Hippocampal formation (tissue), 2 donors: ENCODE data around the gene ADGRD1.

Experiments
- DNase-seq, 2 donors: peaks; one replicate each; lab custom pipeline; 2025; lab: John Stamatoyannopoulos, UW

ADGRD1 gene

DNA sequence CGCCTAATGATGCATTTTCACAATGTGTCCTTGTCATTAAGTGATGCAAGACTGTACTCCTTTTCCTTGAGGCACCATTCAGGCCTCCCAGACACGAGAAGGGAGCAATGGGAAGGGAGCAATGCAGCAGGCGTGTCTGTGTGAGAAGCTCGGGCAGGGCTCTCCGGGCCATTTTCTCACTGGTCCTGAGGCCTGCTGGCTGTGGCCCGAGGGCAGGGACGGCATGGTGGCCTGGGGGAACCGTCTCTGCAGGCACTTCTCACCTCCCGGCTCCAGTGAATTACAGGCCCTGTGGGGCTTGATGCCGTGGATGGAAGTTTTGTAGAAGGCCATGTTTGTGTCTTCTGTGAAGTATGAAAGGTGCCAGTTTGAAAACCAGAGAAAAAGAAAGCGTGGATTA is 71.0 kb downstream of the ADGRD1 start:
- no peak for DNase-seq

DNA sequence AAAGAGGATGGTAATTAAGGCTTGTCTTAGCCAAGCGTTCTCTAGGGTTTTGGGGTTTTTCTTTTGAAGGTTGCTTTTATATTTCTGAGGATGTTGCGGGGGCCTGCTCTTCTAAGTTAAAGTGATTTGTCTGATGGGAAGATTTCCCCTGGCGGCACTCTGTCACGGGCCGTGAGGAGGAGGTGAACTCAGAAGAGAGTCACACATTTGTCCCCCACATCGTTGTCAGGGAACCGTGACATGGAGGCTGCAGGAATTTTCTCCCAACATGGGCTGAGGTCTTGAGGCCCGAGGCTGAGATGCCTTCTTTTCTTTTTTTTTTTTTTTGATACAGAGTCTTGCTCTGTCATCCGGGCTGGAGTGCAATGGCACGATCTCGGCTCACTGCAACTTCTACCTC is 71.5 kb downstream of the ADGRD1 start:
- DNase-seq = no peak

DNA sequence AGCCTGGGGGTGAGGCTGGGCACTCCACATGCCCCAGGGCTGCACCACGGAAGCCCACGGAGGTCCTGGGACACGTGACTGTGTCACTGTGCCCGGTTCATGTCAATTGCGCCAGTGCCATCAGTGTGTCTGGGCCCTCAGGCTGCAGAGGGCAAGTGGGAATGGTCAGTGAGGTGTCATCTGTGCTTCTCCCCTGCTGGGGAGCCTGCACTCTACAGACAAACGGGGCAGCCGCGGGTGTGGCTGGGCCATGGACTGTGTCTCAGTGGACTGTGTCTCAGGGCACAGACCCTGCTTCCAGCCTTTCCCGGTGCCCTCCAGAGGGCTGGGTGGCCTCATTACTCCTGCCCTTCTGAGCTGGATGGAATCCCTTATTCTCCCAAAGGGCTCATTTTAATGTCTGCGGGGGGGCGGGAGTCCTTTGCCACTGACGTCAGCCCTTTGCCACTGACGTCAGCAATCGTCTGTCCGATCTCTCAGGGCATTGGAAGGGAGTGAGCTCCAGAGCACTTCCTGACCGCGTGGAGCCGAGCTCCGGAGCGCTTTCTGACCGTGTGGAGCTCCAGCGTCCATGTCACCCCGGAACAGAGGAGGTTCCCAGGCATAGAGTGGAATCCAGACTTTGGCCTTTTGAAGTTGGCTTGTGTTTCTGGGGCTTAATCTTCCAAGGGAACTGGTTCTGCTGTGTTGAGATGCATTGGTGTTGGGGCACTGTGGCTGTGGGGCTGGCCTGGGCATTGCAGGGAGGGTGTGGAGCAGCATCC is 72.4 kb downstream of the ADGRD1 start:
- no peak for DNase-seq

DNA sequence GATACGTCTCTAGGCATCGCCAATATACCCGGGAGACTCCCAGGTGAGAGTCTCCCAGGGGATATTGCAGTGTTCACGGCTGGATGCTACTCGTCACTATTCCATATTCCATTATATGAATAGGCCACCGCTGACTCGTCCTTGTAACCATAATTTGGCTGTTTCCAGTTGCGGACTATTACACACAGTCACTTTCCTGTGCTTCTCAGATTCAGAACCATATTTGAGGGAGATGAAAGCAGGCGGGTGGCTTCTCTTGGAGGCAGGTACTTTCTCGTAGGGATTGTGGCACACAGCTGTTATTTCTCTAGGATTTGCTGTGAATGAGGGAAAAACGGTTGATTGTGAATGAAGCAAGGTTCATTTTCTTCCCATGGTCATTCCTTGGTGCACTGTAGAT is 73.0 kb downstream of the ADGRD1 start:
- no peak for DNase-seq

DNA sequence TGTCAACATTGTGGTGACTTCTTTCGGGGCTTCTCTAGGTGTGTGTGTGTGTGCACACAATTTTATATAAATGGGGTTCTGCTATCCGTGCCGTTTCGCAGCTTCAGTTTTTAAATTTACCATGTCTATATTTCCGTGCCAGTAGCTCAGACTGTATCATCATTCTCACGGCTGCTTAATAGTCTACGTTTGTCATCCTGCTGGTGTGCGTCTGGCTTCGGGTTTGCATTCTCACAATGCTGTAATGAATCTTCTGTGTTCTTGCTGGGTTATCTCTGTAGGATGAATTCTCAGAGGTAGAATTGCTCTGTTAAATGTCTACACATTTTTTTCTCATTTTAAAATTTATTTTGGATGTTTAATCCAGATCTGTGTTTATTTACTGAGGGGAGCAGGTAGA is 73.6 kb downstream of the ADGRD1 start:
- no peak for DNase-seq

DNA sequence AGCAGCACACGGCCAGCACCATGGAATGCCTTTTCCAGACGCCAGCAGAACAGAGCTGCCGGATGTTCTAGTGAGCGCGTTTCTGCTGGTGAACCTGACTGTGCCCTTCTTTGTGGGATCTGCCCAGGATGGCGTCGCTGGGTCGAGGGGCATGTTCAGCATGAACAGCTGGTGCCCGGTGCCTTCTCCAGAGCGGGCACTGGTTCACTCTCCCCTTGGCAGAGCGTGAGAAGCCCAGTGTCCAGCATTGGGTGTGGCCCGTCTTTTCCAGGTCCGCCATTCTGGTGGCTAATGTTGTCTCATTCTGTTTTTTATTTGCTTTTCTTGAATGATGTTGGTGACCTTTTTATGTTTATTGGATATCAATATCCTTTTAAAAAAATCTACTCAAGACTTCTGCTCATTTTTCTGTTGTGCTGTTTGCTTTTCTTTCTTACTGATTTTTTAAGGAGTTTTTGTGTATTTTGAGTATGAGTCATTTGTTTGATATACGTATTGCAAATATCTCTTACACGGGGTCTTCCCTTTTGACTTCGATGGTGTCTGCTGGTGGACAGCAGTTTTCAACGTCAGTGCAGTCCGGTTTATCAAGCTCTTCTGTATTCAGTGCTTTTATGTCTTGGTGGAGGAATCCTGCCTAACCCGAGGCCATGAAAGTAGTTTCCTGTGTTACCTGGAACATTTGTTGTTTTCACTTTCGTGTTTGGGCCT is 74.3 kb downstream of the ADGRD1 start:
- no peak for DNase-seq

DNA sequence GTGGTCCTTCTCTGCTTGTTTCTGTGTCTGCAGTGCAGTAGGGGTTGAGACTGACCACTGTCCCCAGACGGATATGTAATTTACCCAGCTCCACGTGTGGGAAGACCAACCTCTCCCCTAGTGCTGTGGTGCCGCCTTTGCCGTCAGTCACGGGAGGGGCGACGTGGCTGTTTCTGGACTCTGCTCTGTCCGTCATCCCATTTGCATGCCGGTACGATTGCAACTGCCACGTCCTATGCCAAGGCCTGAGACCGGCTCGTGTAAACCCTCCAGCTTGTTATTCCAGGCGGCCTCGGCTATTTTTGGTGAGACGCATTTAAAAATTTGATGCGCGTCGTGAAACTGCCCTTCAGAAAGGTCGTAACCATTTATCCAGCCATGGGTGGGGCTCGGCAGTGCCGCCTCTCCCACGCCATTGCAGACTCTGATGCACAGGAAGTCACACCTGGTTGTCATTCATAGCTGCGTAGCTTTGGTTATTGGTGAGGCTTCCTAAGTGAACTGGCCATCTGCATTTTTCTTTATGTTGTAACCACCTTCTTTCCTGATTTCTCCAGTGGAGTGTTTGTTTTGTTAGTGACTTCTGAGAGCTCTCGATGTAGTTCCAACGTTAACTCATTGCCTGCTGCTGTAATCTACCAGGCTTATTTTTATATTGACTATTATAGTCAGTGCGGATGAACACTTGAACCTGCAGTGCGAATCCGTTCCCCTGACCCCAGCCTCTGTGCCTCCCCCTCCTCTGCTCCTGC is 75.1 kb downstream of the ADGRD1 start:
- DNase-seq = no peak

DNA sequence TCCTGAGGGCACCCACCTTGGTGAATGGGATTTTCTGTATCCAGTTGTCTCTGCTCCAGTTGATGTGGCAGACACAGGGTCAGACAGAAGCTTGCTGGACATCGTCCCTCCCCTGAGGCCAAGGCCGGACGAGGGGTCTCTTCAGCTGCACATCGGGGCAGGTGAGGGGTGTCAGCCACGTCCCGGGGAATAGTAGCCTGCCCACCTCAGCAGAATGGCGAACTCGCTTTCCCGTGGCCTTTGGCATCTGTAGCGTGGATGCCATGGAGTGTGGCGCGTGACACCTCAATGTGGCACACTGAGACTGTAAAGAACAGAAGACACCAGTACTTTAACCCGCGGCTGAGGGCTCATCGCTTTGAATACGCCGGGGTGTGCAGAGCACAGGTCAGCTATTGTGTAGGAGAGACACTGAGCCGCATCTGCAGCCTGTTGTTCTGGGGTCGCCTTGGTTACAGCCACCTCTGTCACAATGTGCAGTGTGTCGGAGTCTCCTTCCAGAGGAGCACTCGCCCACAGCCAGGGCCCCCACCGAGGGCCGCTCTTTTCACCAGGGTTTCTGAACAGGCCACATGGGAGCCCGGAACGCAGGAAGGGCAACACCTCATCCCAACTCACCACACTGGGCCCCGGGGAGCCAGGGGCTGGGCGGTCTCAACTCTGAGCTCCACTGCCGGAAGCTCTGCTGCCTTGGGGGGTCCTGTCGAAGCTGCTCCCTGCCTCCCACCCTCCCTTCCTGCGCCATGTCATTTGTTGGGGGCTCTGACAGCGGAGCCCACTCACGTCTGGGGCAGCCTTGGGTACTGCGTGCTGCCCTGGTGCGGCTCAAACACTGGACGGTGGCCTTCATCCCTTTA is 77.0 kb downstream of the ADGRD1 start:
- no peak for DNase-seq

DNA sequence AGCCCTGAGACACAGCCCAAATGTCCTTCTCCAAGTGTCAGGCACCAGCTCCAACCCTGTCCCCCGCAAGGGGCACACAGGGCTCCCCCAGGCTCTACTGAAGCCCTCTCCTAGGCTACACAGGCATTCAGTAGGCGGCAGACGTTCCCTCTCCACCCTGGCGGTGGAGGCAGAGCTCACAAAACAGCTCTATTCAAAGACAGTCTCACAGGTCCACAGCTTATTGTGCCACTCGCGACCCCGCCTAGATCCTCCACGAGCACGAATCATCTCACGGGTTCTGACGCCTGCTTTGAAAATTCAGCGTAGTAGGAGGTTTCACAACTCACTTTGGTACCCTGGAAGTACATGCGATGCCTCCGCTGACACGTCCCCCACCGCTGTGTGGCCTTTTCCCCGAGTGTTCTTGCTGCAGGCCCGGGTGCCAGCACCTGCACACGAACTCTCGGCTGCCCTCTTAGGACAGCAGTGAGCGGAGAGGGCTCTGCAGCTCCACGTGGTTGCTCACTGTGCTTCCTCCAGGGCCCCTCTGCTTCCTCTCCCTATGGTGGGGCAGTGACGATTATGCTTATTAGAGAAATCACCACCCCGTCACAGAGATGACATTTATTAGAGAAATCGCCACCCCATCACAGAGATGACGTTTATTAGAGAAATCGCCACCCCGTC is 78.5 kb downstream of the ADGRD1 start:
- no peak for DNase-seq

DNA sequence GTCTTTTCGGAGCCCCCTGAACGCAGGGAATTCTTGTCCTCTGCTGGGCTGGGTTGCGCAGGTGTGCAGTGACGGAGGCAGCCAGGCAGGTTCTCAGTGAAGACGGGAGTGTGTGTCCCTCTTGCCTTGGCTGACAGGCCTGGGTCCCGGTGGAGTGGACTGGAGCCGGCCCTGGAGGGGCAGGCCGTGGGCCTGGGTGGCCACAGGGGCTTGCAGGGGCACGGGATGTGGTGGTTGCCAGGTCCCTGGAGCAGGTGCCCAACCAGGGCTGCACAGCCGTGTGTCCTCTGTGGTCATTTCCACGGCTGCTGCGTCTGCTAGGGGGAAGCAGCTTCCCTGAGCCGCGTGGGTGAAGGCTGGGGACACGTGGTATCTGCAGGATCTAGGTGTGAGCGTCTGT is 79.8 kb downstream of the ADGRD1 start:
- no peak for DNase-seq

DNA sequence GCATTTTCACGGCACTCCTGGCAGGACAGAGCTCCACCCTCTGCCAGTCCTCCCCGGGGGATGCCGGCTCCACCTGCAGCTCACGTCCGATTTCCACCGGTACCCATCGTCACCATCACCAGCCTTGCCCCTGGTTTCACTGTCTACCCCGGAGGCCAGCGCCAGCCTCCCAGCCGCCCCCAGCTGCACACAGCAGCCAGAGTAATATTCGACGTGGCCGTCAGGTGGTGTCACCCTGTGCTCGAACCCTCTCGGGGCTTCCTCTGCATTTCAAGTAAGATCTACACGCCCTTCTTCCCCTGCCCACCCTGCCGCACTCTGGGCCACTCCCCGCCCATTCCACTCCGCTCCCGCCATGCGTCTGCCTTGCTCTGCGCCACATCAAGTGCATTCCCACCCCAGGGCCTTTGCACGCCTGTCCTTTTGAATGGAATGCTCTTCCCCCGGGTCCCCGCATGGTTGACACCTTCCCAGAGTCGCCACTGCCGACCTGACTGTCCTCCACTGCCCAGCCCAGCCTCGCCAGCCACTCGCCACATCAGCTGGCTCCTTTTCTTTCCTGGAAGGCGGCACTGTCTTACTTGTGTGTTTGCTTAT is 80.3 kb downstream of the ADGRD1 start:
- no peak for DNase-seq

DNA sequence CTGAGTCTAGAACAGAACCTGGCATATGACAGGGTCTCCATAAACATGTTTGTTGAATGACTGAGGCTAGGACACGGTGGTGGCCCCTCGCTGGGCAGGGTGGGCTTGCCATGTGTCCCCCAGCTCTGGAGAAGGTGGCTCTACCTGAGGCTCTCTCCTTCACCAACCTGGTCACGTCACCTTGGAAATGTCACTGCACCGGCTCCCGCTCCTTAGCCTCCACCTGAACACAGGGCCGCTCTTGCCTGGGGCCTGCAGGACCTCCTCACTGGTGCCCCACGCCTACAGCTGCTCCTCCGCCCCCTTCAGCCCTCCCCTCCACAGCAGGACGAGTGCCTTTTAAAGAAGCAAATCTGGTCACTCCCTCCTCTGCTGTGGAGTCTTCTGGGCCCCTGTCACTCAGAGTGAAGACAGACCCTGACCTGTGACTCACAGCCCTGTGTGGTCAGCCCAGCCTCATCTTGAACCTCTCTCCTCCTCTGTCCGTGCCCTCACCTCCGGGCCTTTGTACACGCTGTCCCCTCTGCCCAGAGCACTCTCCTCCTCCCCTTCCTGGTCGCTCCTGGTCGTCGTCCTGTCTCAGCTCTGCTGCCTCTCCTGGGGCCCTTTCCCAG is 81.0 kb downstream of the ADGRD1 start:
- DNase-seq = no peak

DNA sequence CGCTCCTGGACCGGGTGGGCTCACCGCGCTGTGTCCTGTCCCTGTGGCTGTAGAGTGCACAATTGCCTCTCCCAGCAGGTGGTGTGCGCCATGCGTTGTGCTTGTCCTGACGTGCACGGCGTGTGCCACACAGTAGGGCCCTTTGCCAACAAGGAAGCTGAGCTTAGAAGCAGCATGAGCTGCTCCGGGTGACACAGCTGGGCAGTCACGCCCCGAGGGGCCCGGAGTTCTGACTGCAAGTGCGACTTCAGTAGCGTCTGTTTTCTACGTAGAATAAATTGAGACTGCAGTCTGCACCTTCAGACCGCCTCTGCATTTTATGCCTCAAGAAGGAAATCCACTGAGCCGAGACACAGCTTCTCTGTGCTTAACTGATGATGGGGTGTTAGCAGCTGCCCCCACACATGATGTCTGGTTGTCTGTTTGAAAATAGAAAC is 81.6 kb downstream of the ADGRD1 start:
- DNase-seq = no peak

DNA sequence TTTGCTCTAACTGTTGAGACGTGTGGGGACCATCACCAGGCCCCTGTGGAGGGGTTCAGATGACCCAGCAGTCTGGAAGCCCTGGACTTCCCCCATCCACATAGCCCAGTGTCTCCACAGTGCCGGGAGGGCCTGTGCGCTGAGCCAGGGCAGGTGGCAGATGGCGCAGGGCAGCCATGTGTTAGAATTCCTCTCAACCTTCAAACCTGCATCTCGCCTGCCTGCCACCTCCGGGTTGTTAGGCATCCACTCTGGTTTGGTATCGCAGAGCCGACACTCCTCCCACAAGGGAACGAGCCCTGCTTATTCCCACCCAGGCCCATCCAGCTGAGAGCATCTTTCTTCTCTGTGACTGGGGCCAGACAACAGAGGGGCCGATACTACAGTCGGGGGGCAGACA is 84.5 kb downstream of the ADGRD1 start:
- no peak for DNase-seq

DNA sequence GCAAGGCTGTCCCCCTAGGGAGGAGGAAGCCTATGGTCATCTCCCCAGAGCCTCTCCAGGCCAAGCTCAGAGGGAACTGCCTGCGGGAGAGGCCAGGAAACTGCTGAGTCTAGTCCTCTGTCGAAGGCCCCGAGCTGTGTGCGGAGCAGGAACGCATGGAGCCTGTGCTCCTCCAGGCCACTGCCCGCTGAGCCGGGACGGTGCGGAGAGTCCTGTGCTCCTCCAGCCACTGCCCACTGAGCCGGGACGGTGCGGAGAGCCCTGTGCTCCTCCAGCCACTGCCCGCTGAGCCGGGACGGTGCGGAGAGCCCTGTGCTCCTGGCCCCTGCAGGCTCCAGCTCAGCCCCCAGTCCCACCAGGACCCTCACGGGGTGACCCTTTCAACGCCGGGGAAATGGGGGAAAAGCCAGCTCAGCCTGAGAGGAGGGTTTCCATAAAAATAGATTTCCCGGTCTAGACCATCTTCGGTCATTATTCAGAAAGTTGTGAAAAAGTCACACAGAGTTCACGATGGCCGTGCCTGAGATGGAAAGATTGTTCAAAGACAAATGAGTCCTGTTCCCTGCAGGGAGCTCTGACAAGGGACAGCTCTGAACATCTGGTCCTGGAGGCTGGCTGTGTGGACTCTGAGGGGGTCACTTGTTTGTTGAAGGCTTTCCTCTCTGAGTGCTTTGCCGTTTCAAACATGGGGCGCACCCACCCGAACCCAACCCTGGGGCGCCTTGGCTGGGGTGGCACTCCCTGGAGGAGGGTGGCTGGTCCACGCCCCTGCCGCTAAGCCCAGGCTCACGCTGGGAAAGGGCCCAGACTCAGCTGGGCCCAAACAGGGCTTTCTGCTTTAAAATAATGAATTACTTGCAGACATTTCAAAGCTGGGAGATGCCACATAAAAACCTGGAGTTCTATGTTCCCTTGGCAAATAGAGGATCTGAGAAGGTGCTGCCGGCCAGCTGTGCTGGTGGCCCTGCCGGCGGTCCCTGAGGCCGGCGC is 85.5 kb downstream of the ADGRD1 start:
- no peak for DNase-seq

DNA sequence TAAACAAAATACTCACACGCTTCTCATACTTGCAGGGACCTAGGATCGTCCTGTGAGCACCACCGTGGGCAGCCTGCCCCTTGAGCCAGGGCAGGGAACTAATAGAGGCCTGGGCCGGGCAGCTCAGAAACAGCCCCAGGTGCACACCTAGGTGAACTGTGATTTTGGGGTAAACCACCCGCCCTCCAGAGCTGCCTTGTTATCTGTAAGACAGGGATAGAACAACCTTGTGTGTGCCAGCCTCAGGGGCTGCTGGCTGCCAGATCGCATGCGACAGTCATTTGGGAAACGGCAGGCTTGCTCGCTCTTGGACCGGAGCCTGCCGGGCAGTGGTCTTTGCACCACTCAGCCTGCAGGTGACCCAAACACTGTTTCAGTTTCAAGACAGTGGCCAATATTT is 86.8 kb downstream of the ADGRD1 start:
- no peak for DNase-seq

DNA sequence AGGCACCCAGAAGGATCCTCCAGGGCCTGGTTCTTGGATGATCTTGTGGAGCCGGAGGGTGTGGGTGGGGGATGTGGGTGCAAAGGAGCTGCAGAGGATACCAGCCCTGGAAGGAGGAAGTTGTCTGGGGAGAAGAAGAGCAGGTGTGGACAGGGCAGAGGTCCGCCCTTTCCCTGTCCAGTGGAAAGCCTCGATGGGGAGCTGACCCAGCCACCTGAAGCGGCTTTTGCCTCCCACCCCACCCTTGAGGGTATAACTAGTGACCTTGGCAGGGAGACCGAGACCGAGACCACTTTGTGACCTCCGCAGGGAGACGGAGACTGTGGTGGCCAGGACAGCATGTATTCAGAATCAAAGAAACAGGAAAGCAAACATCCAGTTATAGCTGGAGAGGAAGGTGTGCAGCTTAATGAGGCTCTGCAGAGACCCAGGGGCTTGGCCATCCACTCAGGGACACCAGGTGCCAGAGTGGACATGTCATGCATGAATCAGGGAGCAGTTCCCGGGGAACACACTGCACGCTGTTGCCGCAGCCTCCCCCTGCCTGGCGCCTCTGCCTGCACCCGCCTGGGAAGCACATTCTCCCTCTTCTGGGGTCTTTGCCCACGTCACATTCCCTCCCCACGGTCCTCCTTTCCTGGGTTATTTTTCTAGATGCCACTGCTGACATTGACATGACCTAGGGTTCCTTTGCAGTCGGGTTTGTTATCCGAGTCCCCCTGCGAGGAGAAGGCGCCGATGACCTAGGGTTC is 87.7 kb downstream of the ADGRD1 start:
- no peak for DNase-seq
